GM18499 (cell line): ENCODE measurements around the gene DCBLD1.
"Not testable (repeated sequence)": the region's sequence is repeated elsewhere in the genome, so short reads cannot be mapped to it uniquely, and the experiment has no call there.

Source experiments
- ATAC-seq: cut with Tn5 transposase; IDR thresholded peaks from one replicate; pipeline ENCODE4 v1.9.1; 2021; ENCODE audit warnings: moderate number of reproducible peaks; ENCODE audit not compliant: insufficient read depth, unreplicated experiment

Gene DCBLD1

GRCh38 chr6:117496383-117496990 is 14.0 kb downstream of the DCBLD1 start:
- no peak for ATAC-seq

- no peak for ATAC-seq
These were observed 14.8 kb downstream of the DCBLD1 start for GRCh38 chr6:117497237-117497636.

GRCh38 chr6:117498159-117498558 is 15.7 kb downstream of the DCBLD1 start:
- ATAC-seq: peak; percentile 55

GRCh38 chr6:117501722-117502121 is 19.2 kb downstream of the DCBLD1 start:
- no peak for ATAC-seq

GRCh38 chr6:117502580-117502979 is 20.1 kb downstream of the DCBLD1 start:
- ATAC-seq: no peak

GRCh38 chr6:117503211-117503610 is 20.7 kb downstream of the DCBLD1 start:
- ATAC-seq: no peak

GRCh38 chr6:117504478-117505144 is 22.1 kb downstream of the DCBLD1 start:
- ATAC-seq: no peak

- ATAC-seq: no peak
These were observed 22.8 kb downstream of the DCBLD1 start for GRCh38 chr6:117505311-117505710.

- no peak for ATAC-seq
These were observed 23.8 kb downstream of the DCBLD1 start for GRCh38 chr6:117506180-117506835.

- ATAC-seq: no peak
These were observed 24.4 kb downstream of the DCBLD1 start for GRCh38 chr6:117506907-117507306.

GRCh38 chr6:117508450-117508971 is 26.0 kb downstream of the DCBLD1 start:
- ATAC-seq: no peak

GRCh38 chr6:117509021-117509420 is 26.5 kb downstream of the DCBLD1 start:
- no peak for ATAC-seq

- no peak for ATAC-seq
These were observed 29.8 kb downstream of the DCBLD1 start for GRCh38 chr6:117512056-117512828.

- ATAC-seq: no peak
These were observed 30.6 kb downstream of the DCBLD1 start for GRCh38 chr6:117512987-117513573.

- no peak for ATAC-seq
These were observed 31.4 kb downstream of the DCBLD1 start for GRCh38 chr6:117513778-117514365.

- ATAC-seq: no peak
These were observed 32.2 kb downstream of the DCBLD1 start for GRCh38 chr6:117514655-117515054.

GRCh38 chr6:117515326-117515725 is 32.9 kb downstream of the DCBLD1 start:
- no peak for ATAC-seq

GRCh38 chr6:117517995-117518394 is 35.5 kb downstream of the DCBLD1 start:
- ATAC-seq: not testable (repeated sequence)

- ATAC-seq: no peak
These were observed 36.4 kb downstream of the DCBLD1 start for GRCh38 chr6:117518870-117519269.
